ENCODE results near the gene SIRT6. TPM values are rescaled to one million over a fixed set of nuclear protein-coding genes. Genes with fewer than 3 reads are reported as not detected.
A peak's percentile ranks its signal among the peaks of the same experiment; 100 is the strongest.
"Not testable (repeated sequence)": the region's sequence is repeated elsewhere in the genome, so short reads cannot be mapped to it uniquely, and the experiment has no call there.

SIRT6 gene
- total RNA-seq, 1 donor, result 15.3 TPM

GRCh38 chr19:4177146-4177545 is 5.2 kb downstream of the SIRT6 start:
- DNase-seq (ENCODE audit: low read depth in 2 of 3, low spot score in 2 of 3), result no peak

GRCh38 chr19:4175669-4175931 is 6.8 kb downstream of the SIRT6 start:
- DNase-seq (ENCODE audit: low read depth in 2 of 3, low spot score in 2 of 3), result no peak

- no peak for DNase-seq (ENCODE audit: low read depth in 2 of 3, low spot score in 2 of 3)
Measured at GRCh38 chr19:4174895-4175668, 7.3 kb downstream of the SIRT6 start.

GRCh38 chr19:4174213-4174894 is 8.0 kb downstream of the SIRT6 start:
- DNase-seq (ENCODE audit: low read depth in 2 of 3, low spot score in 2 of 3), result no peak

- no peak for DNase-seq (ENCODE audit: low read depth in 2 of 3, low spot score in 2 of 3)
Measured at GRCh38 chr19:4173479-4174212, 8.7 kb downstream of the SIRT6 start.

- peak; percentile 37 to 75 (median 64) for DNase-seq (ENCODE audit: low read depth in 2 of 3, low spot score in 2 of 3)
Measured at GRCh38 chr19:4172861-4173473, 9.4 kb downstream of the SIRT6 start.

- no peak for DNase-seq (ENCODE audit: low read depth in 2 of 3, low spot score in 2 of 3)
Measured at GRCh38 chr19:4171676-4172075, 10.7 kb downstream of the SIRT6 start.

GRCh38 chr19:4164262-4164661 is 18.1 kb downstream of the SIRT6 start:
- DNase-seq (ENCODE audit: low read depth in 2 of 3, low spot score in 2 of 3), result no peak

GRCh38 chr19:4161415-4162077 is 20.8 kb downstream of the SIRT6 start:
- no peak for DNase-seq (ENCODE audit: low read depth in 2 of 3, low spot score in 2 of 3)

GRCh38 chr19:4157971-4158370 is 24.4 kb downstream of the SIRT6 start:
- not testable (repeated sequence) for DNase-seq (ENCODE audit: low read depth in 2 of 3, low spot score in 2 of 3)

GRCh38 chr19:4157164-4157563 is 25.2 kb downstream of the SIRT6 start:
- no peak for DNase-seq (ENCODE audit: low read depth in 2 of 3, low spot score in 2 of 3)

- DNase-seq (ENCODE audit: low read depth in 2 of 3, low spot score in 2 of 3), result no peak
Measured at GRCh38 chr19:4154571-4155312, 27.6 kb downstream of the SIRT6 start.

GRCh38 chr19:4152241-4152998 is 29.9 kb downstream of the SIRT6 start:
- no peak for DNase-seq (ENCODE audit: low read depth in 2 of 3, low spot score in 2 of 3)

GRCh38 chr19:4151623-4152022 is 30.7 kb downstream of the SIRT6 start:
- DNase-seq (ENCODE audit: low read depth in 2 of 3, low spot score in 2 of 3), result no peak

- DNase-seq (ENCODE audit: low read depth in 2 of 3, low spot score in 2 of 3), result no peak
Measured at GRCh38 chr19:4149518-4150288, 32.7 kb downstream of the SIRT6 start.

- no peak for DNase-seq (ENCODE audit: low read depth in 2 of 3, low spot score in 2 of 3)
Measured at GRCh38 chr19:4144666-4145249, 37.6 kb downstream of the SIRT6 start.

GRCh38 chr19:4142916-4143315 is 39.4 kb downstream of the SIRT6 start:
- not testable (repeated sequence) for DNase-seq (ENCODE audit: low read depth in 2 of 3, low spot score in 2 of 3)

GRCh38 chr19:4140237-4140711 is 42.1 kb downstream of the SIRT6 start:
- DNase-seq (ENCODE audit: low read depth in 2 of 3, low spot score in 2 of 3), result peak in 2 of 3 donors; percentile 38 to 52

Data from hematopoietic multipotent progenitor cell (in vitro differentiated cells).